GM12878 (cell line): Measurements from ENCODE around the gene IL4I1. TPM values are rescaled to one million over a fixed set of nuclear protein-coding genes. Genes with fewer than 3 reads are reported as not detected.

ENCODE experiments used
- ATAC-seq: fragments of 200-7000 bp; cut with Tn5 transposase; 3 replicates; pipeline ENCODE4 v1.9.1; 2020; ENCODE audit warnings: mild to moderate bottlenecking, moderate library complexity
- BruUV-seq: library from RNA; stranded (reverse); fragments of 400-500 nt; replicated peaks from 2 replicates; lab custom pipeline; 2021; lab: Mats Ljungman, UMichigan
- CTCF ChIA-PET: fragments of 300-600 bp; sonication (Branson Sonifier 250); formaldehyde crosslinking; extraction: SDS; loops from one replicate; lab custom pipeline; 2021; ENCODE audit warnings: inconsistent platforms; lab: Yijun Ruan, JAX
- POLR2A ChIA-PET: fragments of 350-600 bp; formaldehyde crosslinking; extraction: SDS; loops from one replicate; lab custom pipeline; 2021; ENCODE audit warnings: inconsistent platforms; lab: Charles Lee
- RAD21 ChIA-PET: fragments of 300-600 bp; sonication (Branson Sonifier 250); formaldehyde crosslinking; loops from one replicate; lab custom pipeline; 2023; ENCODE audit warnings: antibody characterized with exemption; ENCODE audit not compliant: unreplicated experiment; lab: Charles Lee
- SMC1A ChIA-PET: fragments of 300-600 bp; sonication (Branson Sonifier 250); formaldehyde crosslinking; loops from one replicate; lab custom pipeline; 2023; ENCODE audit not compliant: unreplicated experiment, uncharacterized antibody; lab: Charles Lee
- DNase-seq: peaks from one replicate; pipeline ENCODE4 v3.0.0-alpha.2; 2011; ENCODE audit warnings: low read depth, low spot score
- FAIRE-seq: peaks from 3 replicates; lab custom pipeline; 2011; peaks lifted over from hg19 to GRCh38; lab: Jason Lieb, UNC
- H2AFZ ChIP-seq: 2 replicates; pipeline ENCODE4 v1.6.0; 2011; ENCODE audit warnings: low read depth, low read length, control low read depth; ENCODE audit not compliant: control insufficient read depth
- H3K27ac ChIP-seq: 2 replicates; pipeline ENCODE4 v1.5.1; 2011; ENCODE audit warnings: control low read depth; ENCODE audit not compliant: control insufficient read depth, insufficient read depth
- H3K27me3 ChIP-seq, 2 experiments: replicated peaks in 1 of 2; 2 replicates each; pipeline versions ENCODE4 v1.6.0 to v1.6.1; 2011; ENCODE audit warnings: low read length in 1 of 2; ENCODE audit not compliant: control insufficient read depth in 2 of 2, insufficient read depth in 2 of 2
- H3K36me3 ChIP-seq, 2 experiments: 2 replicates each; pipeline ENCODE4 v1.5.1; 2011; ENCODE audit warnings: low read length in 1 of 2; ENCODE audit not compliant: control insufficient read depth in 2 of 2, insufficient read depth in 2 of 2
- H3K4me1 ChIP-seq: 2 replicates; pipeline ENCODE4 v1.6.1; 2011; ENCODE audit warnings: mild to moderate bottlenecking, low read length, moderate library complexity, mixed read lengths; ENCODE audit not compliant: control insufficient read depth, insufficient read depth
- H3K4me2 ChIP-seq: 2 replicates; pipeline ENCODE4 v1.6.0; 2011; ENCODE audit warnings: control low read depth; ENCODE audit not compliant: control insufficient read depth, insufficient read depth
- H3K4me3 ChIP-seq: fragments of 200-600 bp; sonication (generic); 2 replicates; pipeline ENCODE4 v1.5.1; 2016
- H3K79me2 ChIP-seq: 2 replicates; pipeline ENCODE4 v1.6.0; 2011; ENCODE audit warnings: low read length; ENCODE audit not compliant: control insufficient read depth, insufficient read depth
- H3K9ac ChIP-seq: 2 replicates; pipeline ENCODE4 v1.8.0; 2011; ENCODE audit warnings: low read length, control low read depth, mixed read lengths; ENCODE audit not compliant: control insufficient read depth, insufficient read depth
- H3K9me3 ChIP-seq: replicated peaks from 3 replicates; pipeline ENCODE4 v1.5.1; 2011; ENCODE audit warnings: mild to moderate bottlenecking, low read length; ENCODE audit not compliant: control insufficient read depth, insufficient read depth
- H4K20me1 ChIP-seq: 2 replicates; pipeline ENCODE4 v1.6.0; 2011; ENCODE audit not compliant: control insufficient read depth, insufficient read depth
- CTCF ChIP-seq, 3 experiments: IDR thresholded peaks in 2 of 3; conservative IDR thresholded peaks in 1 of 3; 2 replicates each; pipeline ENCODE4 v1.5.1; 2011; ENCODE audit warnings: low read depth in 3 of 3, low read length in 3 of 3, mild to moderate bottlenecking in 3 of 3, control low read depth in 2 of 3, moderate library complexity in 2 of 3, inconsistent platforms in 1 of 3, mixed read lengths in 1 of 3; ENCODE audit not compliant: control insufficient read depth in 2 of 3, insufficient read depth in 1 of 3; ENCODE audit errors: extremely low read depth in 1 of 3
- HDGF ChIP-seq: fragments of 450-650 bp; IDR thresholded peaks from 2 replicates; pipeline ENCODE4 v1.6.1; 2016; ENCODE audit warnings: antibody characterized with exemption
- WGBS: methylation state at CpG from one replicate; pipeline ENCODE4 v1.1.6; 2016; ENCODE audit warnings: low lambda C conversion rate; ENCODE audit not compliant: insufficient replicate concordance, insufficient coverage; ENCODE audit errors: missing lambda C conversion rate; 5-methylcytosine and 5-hydroxymethylcytosine counted together
- in situ Hi-C: fragments of 300-500 bp; cut with MboI; formaldehyde crosslinking; loops from 9 replicates; pipeline ENCODE4 v1.14.3; 2018; ENCODE audit warnings: mixed read lengths
- intact Hi-C: fragments of 100-400 bp; cut with micrococcal nuclease; formaldehyde crosslinking; loops from one replicate; pipeline ENCODE4 v1.14.2; 2022; ENCODE audit not compliant: unreplicated experiment
- polyA plus RNA-seq, 11 experiments: library from polyadenylated mRNA; depleted of rRNA in 4 of 11; unstranded in 6 of 11; stranded (reverse) in 5 of 11; fragments of >200 nt; fragmentation: Nextera tagmentation in 4 of 11; fragmentation: Illumina TruSeq in 1 of 11; extraction: Ambion mirVana in 4 of 11; extraction: Trizol in 1 of 11; gene quantifications; 1 replicate in 1 of 11; 2 replicates in 10 of 11; pipeline versions ENCODE4 v1.2.1 to v1.2.3, GENCODE V29; 2011 to 2016; ENCODE audit warnings: inconsistent platforms in 2 of 11, missing spikeins in 2 of 11, low read depth in 1 of 11
- total RNA-seq, 4 experiments: library from RNA; depleted of rRNA in 3 of 4; stranded (reverse); fragments of >200 nt in 3 of 4; fragmentation: Illumina TruSeq in 1 of 4; extraction: Trizol in 1 of 4; gene quantifications; 2 replicates each; pipeline versions ENCODE4 v1.2.1 to v1.2.3, GENCODE V29; 2013 to 2021

The IL4I1 gene
- total and polyA plus RNA-seq, 10 of the 15 experiments (the other 5 are each of a cell fraction or from before 2014, with no cell fraction given) = 0.62 to 83.8 (median 42.8) TPM

- DNase-seq = no peak
- Histone ChIP-seq H3K79me2 (peaks cover 26% of the 10 kb centered on the region), H3K9me3 (no peaks in the 10 kb centered on the region), H4K20me1 (no peaks in the 10 kb centered on the region), H3K4me3 (peak overlapping the region; percentile 66), H3K27ac (peak overlapping the region; percentile 70), H3K36me3 (no peaks in the 10 kb centered on the region; a peak in 1 of 4 replicates), H3K27me3 (no peaks in the 10 kb centered on the region), H2AFZ (peak overlapping the region; percentile 41; the same call in 1 of the 2 replicates), H3K4me2 (peak overlapping the region; percentile 85), H3K9ac (peak overlapping the region; percentile 64), H3K4me1 (peaks cover 32% of the 10 kb centered on the region)
- ChIA-PET CTCF (no interaction called here), POLR2A (interaction anchor here (0.6 to 1.7 kb wide), 8 partner anchors 18 to 1030 kb away, joined by 3 to 17 read pairs (median 5); partner anchors contain the start of genes MED25 and SCAF1), RAD21 (interaction anchor here (1.4 kb wide), 1 partner anchor 57 kb away, joined by 12 read pairs; the partner anchor contains the start of gene FUZ), SMC1A (interaction anchor here (1.7 to 2.0 kb wide), 2 partner anchors 51 to 58 kb away, joined by 6 read pairs; partner anchors contain the start of gene FUZ)
- BruUV-seq = no TSS peak
- no peak for ATAC-seq
- WGBS = 84% methylated on average over 15 of the region's 15 CpGs
- in situ Hi-C loops = no loop called here
- TF ChIP-seq HDGF (0 out of 2 replicates have a peak, but pooled peaks have one; percentile 12), CTCF (IDR thresholded peaks at IDR 0.05 in 2 of 3, conservative IDR thresholded peaks at IDR 0.05 in 1 of 3; ENCODE audit: control insufficient read depth in 2 of 3, extremely low read depth in 1 of 3, insufficient read depth in 1 of 3, low read depth in 3 of 3, low read length in 3 of 3) (no peak)
- intact Hi-C loops = loop anchor here (5.0 kb wide), 1 partner anchor 383 kb away; the partner anchor contains the start of gene RPL13A
- no peak for FAIRE-seq
Measured at GRCh38 chr19:49870309-49870901, 26.3 kb downstream of the IL4I1 start.
